Keratinocyte (primary cell): ENCODE data around the gene TDRD6. TPM values are rescaled to one million over a fixed set of nuclear protein-coding genes. Genes with fewer than 3 reads are reported as not detected.

Source experiments
- DNase-seq: peaks from one replicate; pipeline ENCODE4 v3.0.0-alpha.2; 2011; ENCODE audit warnings: low read depth, missing footprints, low spot score
- FAIRE-seq: peaks from 2 replicates; lab custom pipeline; 2011; peaks lifted over from hg19 to GRCh38; lab: Jason Lieb, UNC
- H2AFZ ChIP-seq: 2 replicates; pipeline ENCODE4 v1.6.0; 2012; ENCODE audit warnings: low read length, control low read depth, inconsistent platforms; ENCODE audit not compliant: control insufficient read depth
- H3K27ac ChIP-seq: 2 replicates; pipeline ENCODE4 v1.5.1; 2011; ENCODE audit warnings: low read length; ENCODE audit not compliant: control insufficient read depth, insufficient read depth
- H3K27me3 ChIP-seq: 3 replicates; pipeline ENCODE4 v1.6.0; 2011; ENCODE audit warnings: low read length; ENCODE audit not compliant: control insufficient read depth, insufficient read depth; ENCODE audit errors: extremely low read depth
- H3K36me3 ChIP-seq, 2 experiments: 2 replicates in 1 of 2; 3 replicates in 1 of 2; pipeline ENCODE4 v1.5.1; 2011; ENCODE audit warnings: low read length in 2 of 2, mild to moderate bottlenecking in 1 of 2; ENCODE audit not compliant: control insufficient read depth in 2 of 2, insufficient read depth in 2 of 2; ENCODE audit errors: extremely low read depth in 1 of 2
- H3K4me1 ChIP-seq: 3 replicates; pipeline ENCODE4 v1.5.1; 2011; ENCODE audit warnings: low read length; ENCODE audit not compliant: control insufficient read depth, insufficient read depth; ENCODE audit errors: extremely low read depth
- H3K4me2 ChIP-seq: 3 replicates; pipeline ENCODE4 v1.6.0; 2011; ENCODE audit warnings: low read depth, low read length; ENCODE audit not compliant: control insufficient read depth, insufficient read depth; ENCODE audit errors: extremely low read depth
- H3K4me3 ChIP-seq, 3 experiments: fragments of 200-600 bp in 1 of 3; sonication (generic) in 1 of 3; 2 replicates in 2 of 3; 3 replicates in 1 of 3; pipeline ENCODE4 v1.5.1; 2011 to 2016; ENCODE audit warnings: low read length in 3 of 3, mild to moderate bottlenecking in 3 of 3, control low read depth in 2 of 3, inconsistent platforms in 1 of 3, low read depth in 1 of 3, mixed read lengths in 1 of 3, mixed run types in 1 of 3, moderate library complexity in 1 of 3; ENCODE audit not compliant: control insufficient read depth in 2 of 3, insufficient read depth in 2 of 3; ENCODE audit errors: extremely low read depth in 1 of 3
- H3K79me2 ChIP-seq: 2 replicates; pipeline ENCODE4 v1.6.0; 2012; ENCODE audit warnings: low read length; ENCODE audit not compliant: control insufficient read depth, insufficient read depth
- H3K9ac ChIP-seq: 3 replicates; pipeline ENCODE4 v1.6.0; 2011; ENCODE audit warnings: low read length; ENCODE audit not compliant: control insufficient read depth, insufficient read depth; ENCODE audit errors: extremely low read depth
- H3K9me1 ChIP-seq: 3 replicates; pipeline ENCODE4 v1.6.0; 2011; ENCODE audit warnings: low read length; ENCODE audit not compliant: control insufficient read depth, insufficient read depth; ENCODE audit errors: extremely low read depth
- H3K9me3 ChIP-seq: 2 replicates; pipeline ENCODE4 v1.5.1; 2012; ENCODE audit warnings: low read depth, low read length; ENCODE audit not compliant: control insufficient read depth
- H4K20me1 ChIP-seq: 3 replicates; pipeline ENCODE4 v1.6.0; 2011; ENCODE audit warnings: low read length; ENCODE audit not compliant: control insufficient read depth, insufficient read depth; ENCODE audit errors: extremely low read depth
- CTCF ChIP-seq, 3 experiments: IDR thresholded peaks in 1 of 3; conservative IDR thresholded peaks in 1 of 3; optimal IDR thresholded peaks in 1 of 3; 2 replicates in 2 of 3; 3 replicates in 1 of 3; pipeline versions ENCODE3 to v1.5.1; 2011; ENCODE audit warnings: low read length in 3 of 3, mild to moderate bottlenecking in 3 of 3, moderate library complexity in 2 of 3, control low read depth in 1 of 3, inconsistent platforms in 1 of 3; ENCODE audit not compliant: insufficient read depth in 2 of 3; ENCODE audit errors: extremely low read depth in 1 of 3
- EZH2 ChIP-seq: IDR thresholded peaks from one replicate; pipeline ENCODE4 v1.6.1; 2012; ENCODE audit warnings: inconsistent platforms, mild to moderate bottlenecking, low read length, moderate library complexity
- dilution Hi-C: fragments of 300-500 bp; cut with MboI; formaldehyde crosslinking; loops from one replicate; pipeline ENCODE4 v1.7.0; 2020; ENCODE audit warnings: low sequenced_read_pairs; ENCODE audit not compliant: extremely low pct_ligation_motif_present
- polyA plus RNA-seq, 5 experiments: library from polyadenylated mRNA; depleted of rRNA in 3 of 5; stranded (reverse) in 3 of 5; stranded (forward) in 1 of 5; unstranded in 1 of 5; fragments of >200 nt; gene quantifications; 1 replicate in 1 of 5; 2 replicates in 3 of 5; 3 replicates in 1 of 5; pipeline versions ENCODE4 v1.2.1 to v1.2.3, GENCODE V29; 2011 to 2012; ENCODE audit warnings: missing spikeins in 2 of 5, low read depth in 1 of 5, low replicate concordance in 1 of 5

TDRD6 gene
- polyA plus RNA-seq, 1 donor (not counting 4 experiments of a cell fraction or from before 2014, with no cell fraction given): 0.25 TPM

DNA sequence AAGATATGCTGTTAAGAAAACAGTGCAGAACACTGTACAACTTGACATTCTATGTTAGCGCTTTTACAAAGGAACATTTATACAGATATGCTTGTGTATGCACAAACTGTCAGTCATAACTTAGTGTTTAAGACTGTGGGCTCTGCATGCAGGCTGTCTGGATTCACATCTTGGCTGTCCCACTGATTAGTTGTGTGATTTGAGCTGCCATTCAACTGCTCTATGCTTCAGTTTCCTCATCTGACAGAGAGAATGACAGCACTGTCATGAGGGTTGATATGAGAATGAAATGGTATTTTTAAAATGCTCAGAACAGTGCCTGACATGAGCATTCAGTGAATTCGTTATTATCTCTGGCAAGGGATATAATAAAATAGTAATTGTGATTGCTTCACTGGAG, 26.2 kb upstream of the TDRD6 start:
- TF ChIP-seq EZH2 (no peak), CTCF (optimal IDR thresholded peaks at IDR 0.05 in 1 of 3, IDR thresholded peaks at IDR 0.05 in 1 of 3, conservative IDR thresholded peaks at IDR 0.05 in 1 of 3; ENCODE audit: extremely low read depth in 1 of 3, insufficient read depth in 2 of 3, low read length in 3 of 3) (no peak)
- Histone ChIP-seq H3K9me3 (no peaks in the 10 kb centered on the region), H3K9ac (no peak overlapping the region), H3K27me3 (no peaks in the 10 kb centered on the region), H3K79me2 (no peaks in the 10 kb centered on the region), H2AFZ (no peak overlapping the region), H3K9me1 (no peaks in the 10 kb centered on the region), H3K27ac (no peak overlapping the region), H3K4me1 (no peaks in the 10 kb centered on the region), H3K4me3 (no peak overlapping the region), H4K20me1 (no peaks in the 10 kb centered on the region), H3K36me3 (no peaks in the 10 kb centered on the region), H3K4me2 (no peak overlapping the region)
- FAIRE-seq (peak; percentile 23), DNase-seq (no peak)
- dilution Hi-C loops: no loop called here

DNA sequence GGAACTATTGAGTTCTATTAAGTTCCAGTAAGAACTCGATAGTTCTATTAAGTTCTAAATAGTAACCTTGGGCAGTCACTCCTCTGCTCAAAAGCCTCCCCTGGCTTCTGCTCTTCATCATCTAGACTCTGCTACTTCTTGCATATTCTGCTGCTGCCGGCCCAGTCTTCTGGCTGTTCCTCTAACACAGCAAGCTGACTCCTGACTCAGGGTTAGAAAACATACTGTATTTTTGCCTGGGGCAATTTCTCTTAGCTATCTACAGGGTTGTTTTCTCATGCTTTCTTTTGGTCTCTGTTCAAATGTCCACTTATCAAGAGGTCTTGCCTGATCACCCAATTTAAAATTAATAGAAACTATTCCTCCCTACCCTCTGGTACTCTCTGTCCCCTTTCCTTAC, 20.3 kb upstream of the TDRD6 start:
- Histone ChIP-seq H3K4me3 (no peak overlapping the region), H3K9me1 (no peaks in the 10 kb centered on the region), H3K27me3 (no peaks in the 10 kb centered on the region), H4K20me1 (no peaks in the 10 kb centered on the region), H3K79me2 (no peaks in the 10 kb centered on the region), H3K4me2 (no peak overlapping the region), H2AFZ (no peak overlapping the region), H3K36me3 (no peaks in the 10 kb centered on the region), H3K4me1 (no peaks in the 10 kb centered on the region), H3K9me3 (no peaks in the 10 kb centered on the region), H3K9ac (no peak overlapping the region), H3K27ac (no peak overlapping the region)
- DNase-seq (no peak), FAIRE-seq (no peak)
- TF ChIP-seq EZH2: no peak
- TF ChIP-seq CTCF (optimal IDR thresholded peaks at IDR 0.05 in 1 of 3, IDR thresholded peaks at IDR 0.05 in 1 of 3, conservative IDR thresholded peaks at IDR 0.05 in 1 of 3; ENCODE audit: extremely low read depth in 1 of 3, insufficient read depth in 2 of 3, low read length in 3 of 3): no peak
- dilution Hi-C loops: no loop called here
